ENCODE results near the gene DENND2D.
A peak's percentile ranks its signal among the peaks of the same experiment; 100 is the strongest.

The DENND2D gene

GRCh38 chr1:111140680-111140967, 59.8 kb downstream of the DENND2D start:
- no peaks in the 10 kb centered on the region for H3K4me1 ChIP-seq (ENCODE audit: insufficient read depth, insufficient read length)
- H3K36me3 ChIP-seq (ENCODE audit: insufficient read depth, insufficient read length, low read length) = peaks cover 23% of the 10 kb centered on the region
- no peak for TF ChIP-seq ZNF274 (IDR thresholded peaks at IDR 0.05; ENCODE audit: low read depth, low read length)
- TF ChIP-seq SUZ12 (IDR thresholded peaks at IDR 0.05; ENCODE audit: extremely low read depth, insufficient read depth, insufficient read length) = no peak
- no peak for TF ChIP-seq YY1 (IDR thresholded peaks at IDR 0.05; ENCODE audit: insufficient read depth, insufficient read length)
- peak overlapping the region; percentile 98 for H3K9ac ChIP-seq (ENCODE audit: insufficient read length, low read depth)
- peak overlapping the region; percentile 96 for H3K4me3 ChIP-seq (ENCODE audit: insufficient read length, low read depth)
- peak; percentile 35 for DNase-seq (ENCODE audit: low read depth, low spot score)
- no peaks in the 10 kb centered on the region for H3K27me3 ChIP-seq (ENCODE audit: insufficient read depth, insufficient read length)
- no peaks in the 10 kb centered on the region for H3K9me3 ChIP-seq (ENCODE audit: insufficient read depth, low read length)

- H3K4me3 ChIP-seq (ENCODE audit: insufficient read length, low read depth) = peak within 1 kb of the TSS; percentile 96
- no peak for TF ChIP-seq SUZ12 (IDR thresholded peaks at IDR 0.05; ENCODE audit: extremely low read depth, insufficient read depth, insufficient read length)
- no peak for TF ChIP-seq YY1 (IDR thresholded peaks at IDR 0.05; ENCODE audit: insufficient read depth, insufficient read length)
- no peak for TF ChIP-seq ZNF274 (IDR thresholded peaks at IDR 0.05; ENCODE audit: low read depth, low read length)
- no peaks in the 10 kb centered on the region for H3K9me3 ChIP-seq (ENCODE audit: insufficient read depth, low read length)
- H3K4me1 ChIP-seq (ENCODE audit: insufficient read depth, insufficient read length) = no peaks in the 10 kb centered on the region
- peak; percentile 95 for DNase-seq (ENCODE audit: low read depth, low spot score)
- H3K9ac ChIP-seq (ENCODE audit: insufficient read length, low read depth) = peak within 1 kb of the TSS; percentile 98
- peaks cover 24% of the 10 kb centered on the region for H3K36me3 ChIP-seq (ENCODE audit: insufficient read depth, insufficient read length, low read length)
- H3K27me3 ChIP-seq (ENCODE audit: insufficient read depth, insufficient read length) = no peaks in the 10 kb centered on the region
Measured at GRCh38 chr1:111139956-111140679, 60.3 kb downstream of the DENND2D start, which contains the start of the genes CEPT1 and DRAM2. Gene CEPT1, plus strand, starts transcription at chr1:111140223. Its CDS starts 7,492 bp downstream, at chr1:111147715. Gene DRAM2, minus strand, starts transcription at chr1:111140093. Its CDS starts 8,539 bp downstream, at chr1:111131554.

- peak overlapping the region; percentile 96 for H3K4me3 ChIP-seq (ENCODE audit: insufficient read length, low read depth)
- TF ChIP-seq SUZ12 (IDR thresholded peaks at IDR 0.05; ENCODE audit: extremely low read depth, insufficient read depth, insufficient read length) (no peak), ZNF274 (IDR thresholded peaks at IDR 0.05; ENCODE audit: low read depth, low read length) (no peak), YY1 (IDR thresholded peaks at IDR 0.05; ENCODE audit: insufficient read depth, insufficient read length) (no peak)
- H3K4me1 ChIP-seq (ENCODE audit: insufficient read depth, insufficient read length) = no peaks in the 10 kb centered on the region
- peak; percentile 44 for DNase-seq (ENCODE audit: low read depth, low spot score)
- H3K27me3 ChIP-seq (ENCODE audit: insufficient read depth, insufficient read length) = no peaks in the 10 kb centered on the region
- H3K36me3 ChIP-seq (ENCODE audit: insufficient read depth, insufficient read length, low read length) = peaks cover 28% of the 10 kb centered on the region
- H3K9me3 ChIP-seq (ENCODE audit: insufficient read depth, low read length) = no peaks in the 10 kb centered on the region
- peak overlapping the region; percentile 98 for H3K9ac ChIP-seq (ENCODE audit: insufficient read length, low read depth)
Measured at GRCh38 chr1:111139324-111139955, 61.0 kb downstream of the DENND2D start.

Data from NT2/D1 (cell line).